Spleen (tissue), 13 donors: ENCODE results near the gene UCHL1. TPM values are rescaled to one million over a fixed set of nuclear protein-coding genes. Genes with fewer than 3 reads are reported as not detected.

Experiments
- DNase-seq: peaks from one replicate; pipeline ENCODE4 v3.0.0-alpha.2; 2020
- H3K27ac ChIP-seq, 8 donors: fragments of 200-600 bp; sonication (generic) in 7 of 8; 1 replicate in 4 of 8; 2 replicates in 4 of 8; pipeline versions ENCODE4 v1.5.0 to v1.8.0; 2016 to 2021; ENCODE audit warnings: inconsistent platforms in 4 of 8, mild to moderate bottlenecking in 4 of 8, moderate library complexity in 1 of 8
- H3K27me3 ChIP-seq, 7 donors: fragments of 200-600 bp; sonication (generic) in 6 of 7; replicated peaks in 1 of 7; 1 replicate in 4 of 7; 2 replicates in 3 of 7; pipeline versions ENCODE4 v1.5.0 to v1.8.0; 2016 to 2021; ENCODE audit warnings: inconsistent platforms in 3 of 7, mild to moderate bottlenecking in 1 of 7
- H3K36me3 ChIP-seq, 6 donors: fragments of 200-600 bp; sonication (generic) in 5 of 6; 1 replicate in 4 of 6; 2 replicates in 2 of 6; pipeline versions ENCODE4 v1.5.0 to v1.8.0; 2016 to 2021; ENCODE audit warnings: inconsistent platforms in 2 of 6
- H3K4me1 ChIP-seq, 6 donors: fragments of 200-600 bp; sonication (generic) in 5 of 6; 1 replicate in 3 of 6; 2 replicates in 3 of 6; pipeline versions ENCODE4 v1.5.0 to v1.8.0; 2016 to 2021; ENCODE audit warnings: inconsistent platforms in 3 of 6
- H3K4me3 ChIP-seq, 8 donors: fragments of 200-600 bp; sonication (generic) in 7 of 8; 1 replicate in 4 of 8; 2 replicates in 4 of 8; pipeline versions ENCODE4 v1.5.0 to v1.8.0; 2016 to 2021; ENCODE audit warnings: inconsistent platforms in 4 of 8, mild to moderate bottlenecking in 4 of 8, moderate library complexity in 2 of 8
- H3K9me3 ChIP-seq, 8 donors: fragments of 200-600 bp; sonication (generic) in 7 of 8; 1 replicate in 4 of 8; 2 replicates in 4 of 8; pipeline versions ENCODE4 v1.5.0 to v1.8.0; 2016 to 2021; ENCODE audit warnings: inconsistent platforms in 4 of 8
- POLR2A ChIP-seq, 3 donors: fragments of 450-650 bp; IDR thresholded peaks; one replicate each; pipeline ENCODE4 v1.5.1; 2017; ENCODE audit warnings: antibody characterized with exemption in 3 of 3, mild to moderate bottlenecking in 1 of 3
- POLR2AphosphoS5 ChIP-seq, 3 donors: sonication (generic); formaldehyde crosslinking; IDR thresholded peaks; one replicate each; pipeline ENCODE4 v1.5.1; 2017; ENCODE audit warnings: antibody characterized with exemption in 3 of 3
- WGBS, 5 donors: extraction: QIAGEN DNeasy Blood & Tissue Kit in 3 of 5; methylation state at CpG; one replicate each; pipeline versions ENCODE4 v1.1.5 to v1.1.7; 2013 to 2018; 5-methylcytosine and 5-hydroxymethylcytosine counted together
- intact Hi-C: fragments of 100-400 bp; cut with DNase I; formaldehyde crosslinking; loops from one replicate; pipeline ENCODE4 v1.15.0; 2023; ENCODE audit warnings: low total_unique reads
- long read RNA-seq, 2 donors: transcript quantifications; one replicate each; lab custom pipeline, GENCODE V29; 2026
- polyA plus RNA-seq, 3 donors: library from polyadenylated mRNA; stranded (reverse); fragments of 200-250 nt; gene quantifications; one replicate each; pipeline ENCODE4 v1.2.1, GENCODE V29; 2013
- total RNA-seq, 7 donors: library from RNA; depleted of rRNA in 3 of 7; stranded (reverse); fragments of >200 nt in 3 of 7; fragmentation: NEBNext Ultra II Directional in 4 of 7; extraction: Animal tissue kit (Norgen Biotek cat#: 25700) in 4 of 7; gene quantifications; one replicate each; pipeline versions ENCODE4 v1.1.0 to v1.2.1, GENCODE V29; 2016 to 2021
- TF ChIP-seq, protein P1 (sequence below), 11 experiments: fragments of 200-600 bp in 7 of 11; fragments of 450-650 bp in 4 of 11; sonication (generic) in 4 of 11; IDR thresholded peaks in 8 of 11; conservative IDR thresholded peaks in 3 of 11; 1 replicate in 7 of 11; 2 replicates in 4 of 11; pipeline versions ENCODE4 v1.4.0 to v1.8.0; 2016 to 2021; ENCODE audit warnings: antibody characterized with exemption in 11 of 11, inconsistent platforms in 4 of 11, mild to moderate bottlenecking in 1 of 11
- donor health status: healthy with polysubstance abuse.
- donor health status: DM: no; HTN: no; CAD: no; lungs with moderate emphysema.
- donor health status: DM: no; HTN: no; CAD: no.
- donor health status: Bipolar disorder and iron deficiency.
- donor health status: healthy.
- donor health status: DM: no; HTN: no; CAD: no.
- donor health status: DM: yes; HTN: yes; CAD: no.

Gene UCHL1
- total RNA-seq (1 to 10 TPM; 1.6 to 7.4 (median 3.0) TPM), polyA plus RNA-seq (10 to 100 TPM in 1 of 3 donors, 1 to 10 TPM in 2; 3.5 to 11.2 (median 9.1) TPM)
- long read RNA-seq, donor 1, transcript UCHL1-209 (8 exons, 1,119 nt), result major isoform, 5 of 5 reads
- long read RNA-seq, donor 1, partial matches to known transcripts, result 0 of 5 reads
- long read RNA-seq, donor 1, other reads (novel, unspliced or antisense), result 0 of 5 reads
- long read RNA-seq, donor 2, partial matches to known transcripts, result 0 of 4 reads
- long read RNA-seq, donor 2, other reads (novel, unspliced or antisense), result 0 of 4 reads

GRCh38 chr4:41256740-41257256 is at the start of gene UCHL1:
TSS of gene UCHL1 (plus strand) at chr4:41256928. CDS start at chr4:41256977, 49 bp downstream.
- Histone ChIP-seq H3K27ac (no peak within 1 kb of the TSS), H3K9me3 (no peaks in the 10 kb centered on the region), H3K36me3 (no peaks in the 10 kb centered on the region), H3K27me3 (peaks cover 0 to 81% (median 35%) of the 10 kb centered on the region in 7 donors), H3K4me1 (peaks cover 2 to 19% (median 17%) of the 10 kb centered on the region in 6 donors), H3K4me3 (peak within 1 kb of the TSS; percentile 17 to 72 (median 41))
- 1 to 3% (median 1%) methylated on average over 41 to 55 of the region's 55 CpGs for WGBS, 5 donors
- intact Hi-C loops, result no loop called here
- no peak for DNase-seq
- TF ChIP-seq, protein P1, sequence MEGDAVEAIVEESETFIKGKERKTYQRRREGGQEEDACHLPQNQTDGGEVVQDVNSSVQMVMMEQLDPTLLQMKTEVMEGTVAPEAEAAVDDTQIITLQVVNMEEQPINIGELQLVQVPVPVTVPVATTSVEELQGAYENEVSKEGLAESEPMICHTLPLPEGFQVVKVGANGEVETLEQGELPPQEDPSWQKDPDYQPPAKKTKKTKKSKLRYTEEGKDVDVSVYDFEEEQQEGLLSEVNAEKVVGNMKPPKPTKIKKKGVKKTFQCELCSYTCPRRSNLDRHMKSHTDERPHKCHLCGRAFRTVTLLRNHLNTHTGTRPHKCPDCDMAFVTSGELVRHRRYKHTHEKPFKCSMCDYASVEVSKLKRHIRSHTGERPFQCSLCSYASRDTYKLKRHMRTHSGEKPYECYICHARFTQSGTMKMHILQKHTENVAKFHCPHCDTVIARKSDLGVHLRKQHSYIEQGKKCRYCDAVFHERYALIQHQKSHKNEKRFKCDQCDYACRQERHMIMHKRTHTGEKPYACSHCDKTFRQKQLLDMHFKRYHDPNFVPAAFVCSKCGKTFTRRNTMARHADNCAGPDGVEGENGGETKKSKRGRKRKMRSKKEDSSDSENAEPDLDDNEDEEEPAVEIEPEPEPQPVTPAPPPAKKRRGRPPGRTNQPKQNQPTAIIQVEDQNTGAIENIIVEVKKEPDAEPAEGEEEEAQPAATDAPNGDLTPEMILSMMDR (IDR thresholded peaks at IDR 0.05 in 8 of 11, conservative IDR thresholded peaks at IDR 0.05 in 3 of 11), result no peak
- TF ChIP-seq POLR2A (IDR thresholded peaks at IDR 0.05), result no peak
- no peak for TF ChIP-seq POLR2AphosphoS5 (IDR thresholded peaks at IDR 0.05)

DNA sequence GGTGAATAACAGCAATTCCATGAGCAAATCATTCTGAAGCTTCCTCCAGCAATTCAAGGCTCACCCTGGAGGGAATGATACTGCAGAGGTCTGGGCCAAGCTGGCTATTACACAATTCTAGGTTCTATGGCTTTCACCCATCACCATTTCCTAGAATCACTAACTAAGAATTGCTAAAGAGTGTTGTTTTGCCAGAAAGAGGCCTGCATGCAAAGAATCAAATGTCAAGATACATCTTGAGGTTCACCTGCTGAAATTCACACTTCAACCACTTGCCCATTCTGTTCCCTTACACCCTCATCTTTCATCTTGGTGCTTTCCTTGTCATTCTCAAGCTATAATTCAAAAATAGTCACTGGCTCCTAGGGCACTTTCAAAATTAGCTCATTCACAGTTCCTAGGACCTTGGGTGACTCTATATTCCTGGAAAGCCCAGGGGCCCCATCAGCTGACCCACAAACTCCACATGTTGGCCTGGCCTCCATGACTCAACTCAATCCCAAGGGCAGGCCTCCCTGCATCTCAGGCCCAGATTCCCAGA is 49.4 kb upstream of the UCHL1 start:
- no peak for DNase-seq
- intact Hi-C loops, result loop anchor here (10.0 kb wide), 1 partner anchor 153 kb away; no protein-coding TSS in a partner anchor
- Histone ChIP-seq H3K36me3 (no peaks in the 10 kb centered on the region), H3K4me1 (peaks cover 4 to 39% (median 14%) of the 10 kb centered on the region in 6 donors), H3K4me3 (no peak overlapping the region), H3K27me3 (peaks cover 0 to 34% (median 0%) of the 10 kb centered on the region in 7 donors), H3K9me3 (no peaks in the 10 kb centered on the region), H3K27ac (no peak overlapping the region)
- TF ChIP-seq, protein P1 (IDR thresholded peaks at IDR 0.05 in 8 of 11, conservative IDR thresholded peaks at IDR 0.05 in 3 of 11), result no peak
- TF ChIP-seq POLR2AphosphoS5 (IDR thresholded peaks at IDR 0.05), result no peak
- no peak for TF ChIP-seq POLR2A (IDR thresholded peaks at IDR 0.05)

- TF ChIP-seq POLR2A (IDR thresholded peaks at IDR 0.05) (no peak), POLR2AphosphoS5 (IDR thresholded peaks at IDR 0.05) (no peak)
- TF ChIP-seq, protein P1 (IDR thresholded peaks at IDR 0.05 in 8 of 11, conservative IDR thresholded peaks at IDR 0.05 in 3 of 11), result no peak
- no peak for DNase-seq
- H3K4me3 ChIP-seq, result no peak overlapping the region
- no peaks in the 10 kb centered on the region for H3K9me3 ChIP-seq
- H3K27ac ChIP-seq, result no peak overlapping the region
- peaks cover 4 to 44% (median 19%) of the 10 kb centered on the region in 6 donors for H3K4me1 ChIP-seq
- WGBS, 5 donors, result 63 to 88% (median 86%) methylated on average over 5 of the region's 5 CpGs
- no peaks in the 10 kb centered on the region for H3K36me3 ChIP-seq
- intact Hi-C loops, result loop anchor here (10.0 kb wide), 1 partner anchor 154 kb away; no protein-coding TSS in a partner anchor
- H3K27me3 ChIP-seq, result peaks cover 0 to 53% (median 12%) of the 10 kb centered on the region in 7 donors
Measured at GRCh38 chr4:41209187-41209586, 47.5 kb upstream of the UCHL1 start.

DNA sequence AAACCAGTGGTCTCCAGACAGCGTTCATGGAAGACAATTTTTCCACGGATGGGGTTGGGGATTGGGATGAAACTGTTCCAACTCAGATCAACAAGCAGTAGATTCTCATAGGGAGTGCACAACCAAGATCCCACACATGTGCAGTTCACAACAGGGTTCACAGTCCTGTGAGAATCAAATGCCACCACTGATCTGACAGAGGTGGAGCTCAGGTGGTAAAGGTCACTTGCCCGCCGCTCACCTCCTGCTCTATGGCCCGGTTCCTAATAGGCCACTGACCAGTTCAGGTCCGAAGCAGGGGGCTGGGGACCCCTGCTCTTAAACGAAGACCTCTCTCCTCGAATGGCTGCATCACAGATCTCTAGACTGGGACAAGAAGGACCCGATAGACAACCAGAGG is 46.8 kb upstream of the UCHL1 start:
- intact Hi-C loops, result loop anchor here (5.0 to 10.0 kb wide), 3 partner anchors 155 to 278 kb away; no protein-coding TSS in a partner anchor
- H3K36me3 ChIP-seq, result no peaks in the 10 kb centered on the region
- no peak overlapping the region for H3K4me3 ChIP-seq
- H3K27ac ChIP-seq, result no peak overlapping the region
- 77 to 93% (median 91%) methylated on average over 9 of the region's 9 CpGs for WGBS, 5 donors
- H3K27me3 ChIP-seq, result peaks cover 0 to 60% (median 19%) of the 10 kb centered on the region in 7 donors
- DNase-seq, result no peak
- TF ChIP-seq POLR2AphosphoS5 (IDR thresholded peaks at IDR 0.05), result no peak
- no peak for TF ChIP-seq POLR2A (IDR thresholded peaks at IDR 0.05)
- TF ChIP-seq, protein P1 (IDR thresholded peaks at IDR 0.05 in 8 of 11, conservative IDR thresholded peaks at IDR 0.05 in 3 of 11), result no peak
- H3K9me3 ChIP-seq, result no peaks in the 10 kb centered on the region
- peaks cover 4 to 49% (median 21%) of the 10 kb centered on the region in 6 donors for H3K4me1 ChIP-seq
